Measurements from ENCODE around the gene MTA1. TPM values are rescaled to one million over a fixed set of nuclear protein-coding genes. Genes with fewer than 3 reads are reported as not detected.

MTA1 gene
- total and polyA plus RNA-seq, 11 donors = 71.8 to 191 (median 109) TPM

- peak in 2 of 5 donors; percentile 31 to 60 for DNase-seq
- TF ChIP-seq POLR2A (IDR thresholded peaks at IDR 0.05) = no peak
- TF ChIP-seq, protein P1, sequence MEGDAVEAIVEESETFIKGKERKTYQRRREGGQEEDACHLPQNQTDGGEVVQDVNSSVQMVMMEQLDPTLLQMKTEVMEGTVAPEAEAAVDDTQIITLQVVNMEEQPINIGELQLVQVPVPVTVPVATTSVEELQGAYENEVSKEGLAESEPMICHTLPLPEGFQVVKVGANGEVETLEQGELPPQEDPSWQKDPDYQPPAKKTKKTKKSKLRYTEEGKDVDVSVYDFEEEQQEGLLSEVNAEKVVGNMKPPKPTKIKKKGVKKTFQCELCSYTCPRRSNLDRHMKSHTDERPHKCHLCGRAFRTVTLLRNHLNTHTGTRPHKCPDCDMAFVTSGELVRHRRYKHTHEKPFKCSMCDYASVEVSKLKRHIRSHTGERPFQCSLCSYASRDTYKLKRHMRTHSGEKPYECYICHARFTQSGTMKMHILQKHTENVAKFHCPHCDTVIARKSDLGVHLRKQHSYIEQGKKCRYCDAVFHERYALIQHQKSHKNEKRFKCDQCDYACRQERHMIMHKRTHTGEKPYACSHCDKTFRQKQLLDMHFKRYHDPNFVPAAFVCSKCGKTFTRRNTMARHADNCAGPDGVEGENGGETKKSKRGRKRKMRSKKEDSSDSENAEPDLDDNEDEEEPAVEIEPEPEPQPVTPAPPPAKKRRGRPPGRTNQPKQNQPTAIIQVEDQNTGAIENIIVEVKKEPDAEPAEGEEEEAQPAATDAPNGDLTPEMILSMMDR (IDR thresholded peaks at IDR 0.05) = no peak
- H3K9me3 ChIP-seq = no peaks in the 10 kb centered on the region
- ATAC-seq = peak in 3 of 4 donors; percentile 5 to 10 (median 6)
- H3K27me3 ChIP-seq = no peaks in the 10 kb centered on the region
- H3K4me1 ChIP-seq = peaks cover 2 to 48% (median 32%) of the 10 kb centered on the region in 12 donors
- H3K36me3 ChIP-seq = peaks cover 0 to 18% (median 0%) of the 10 kb centered on the region in 9 donors
- peak overlapping the region in 4 of 12 donors; percentile 64 to 96 (median 78) for H3K4me3 ChIP-seq
- peak overlapping the region in 9 of 12 donors; percentile 3 to 82 (median 67) for H3K27ac ChIP-seq
- intact Hi-C loops (cut with DNase I) = no loop called here
- WGBS, 4 donors = 55 to 65% (median 58%) methylated on average over 21 to 32 of the region's 32 CpGs
Observed at GRCh38 chr14:105421723-105422615, 2.3 kb downstream of the MTA1 start.

DNA sequence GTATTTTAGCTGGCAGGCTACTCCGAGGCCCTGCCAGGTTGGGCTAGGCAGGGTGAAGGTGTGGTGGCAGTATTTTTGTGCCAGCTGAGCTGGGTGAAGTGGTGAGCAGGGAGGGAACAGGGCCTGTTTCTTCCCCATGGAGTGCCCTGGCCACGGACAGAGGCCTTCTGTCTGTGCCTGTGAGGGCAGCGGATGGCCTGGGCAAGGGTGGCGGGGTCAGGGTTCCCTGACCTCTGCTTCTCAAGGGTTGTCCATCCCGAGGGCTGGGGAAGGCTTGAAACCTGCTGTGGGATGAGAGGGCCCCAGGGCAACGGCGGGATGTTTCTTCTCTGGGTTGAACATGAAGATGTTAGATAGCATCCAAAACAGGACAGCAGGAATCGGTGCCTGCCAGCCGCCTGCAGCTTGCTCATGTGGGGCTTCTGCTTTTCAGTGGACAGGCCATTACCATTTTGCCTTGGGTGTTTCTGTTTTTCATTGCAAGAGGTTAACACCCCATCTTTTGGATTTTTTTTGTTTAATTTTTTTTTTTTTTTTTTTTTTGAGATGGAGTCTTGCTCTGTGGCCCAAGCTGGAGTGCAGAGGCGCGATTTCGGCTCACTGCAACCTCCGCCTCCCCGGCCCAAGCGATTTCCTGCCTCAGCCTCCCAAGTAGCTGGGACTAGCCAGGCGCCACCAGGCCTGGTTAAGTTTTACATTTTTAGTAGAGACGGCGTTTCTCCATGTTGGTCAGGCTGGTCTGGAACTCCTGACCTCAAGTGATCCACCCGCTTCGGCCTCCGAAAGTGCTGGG, 3.3 kb downstream of the MTA1 start:
- Histone ChIP-seq H3K9me3 (peaks cover 0 to 3% (median 0%) of the 10 kb centered on the region in 12 donors), H3K4me1 (peaks cover 2 to 48% (median 32%) of the 10 kb centered on the region in 12 donors), H3K27ac (peak overlapping the region in 8 of 12 donors; percentile 30 to 82 (median 67)), H3K4me3 (peak overlapping the region in 1 of 12 donors; percentile 12), H3K36me3 (peaks cover 0 to 24% (median 0%) of the 10 kb centered on the region in 9 donors), H3K27me3 (no peaks in the 10 kb centered on the region)
- intact Hi-C loops (cut with DNase I) = no loop called here
- TF ChIP-seq, protein P1 (IDR thresholded peaks at IDR 0.05) = no peak
- no peak for TF ChIP-seq POLR2A (IDR thresholded peaks at IDR 0.05)
- DNase-seq (peak in 1 of 5 donors; percentile 45), ATAC-seq (peak in 3 of 4 donors; percentile 18 to 45 (median 28))
- WGBS, 4 donors = 71 to 74% (median 73%) methylated on average over 21 of the region's 21 CpGs

- TF ChIP-seq POLR2A (IDR thresholded peaks at IDR 0.05) = no peak
- TF ChIP-seq, protein P1 (IDR thresholded peaks at IDR 0.05) = no peak
- Histone ChIP-seq H3K4me3 (no peak overlapping the region), H3K9me3 (peaks cover 0 to 3% (median 0%) of the 10 kb centered on the region in 12 donors), H3K4me1 (peaks cover 2 to 46% (median 32%) of the 10 kb centered on the region in 12 donors), H3K36me3 (peaks cover 0 to 24% (median 0%) of the 10 kb centered on the region in 9 donors), H3K27ac (no peak overlapping the region), H3K27me3 (no peaks in the 10 kb centered on the region)
- ATAC-seq (no peak), DNase-seq (peak in 1 of 5 donors; percentile 12)
- WGBS, 4 donors = 92 to 96% (median 95%) methylated on average over 19 to 21 of the region's 21 CpGs
- intact Hi-C loops (cut with DNase I) = no loop called here
Observed at GRCh38 chr14:105423488-105424195, 4.0 kb downstream of the MTA1 start.

Data from heart left ventricle (tissue), 16 donors.